MM.1S (cell line): Measurements from ENCODE around the gene PKD1L1.

Experiments
- DNase-seq: peaks from one replicate; pipeline ENCODE4 v3.0.0-alpha.2; 2015
- H2AFZ ChIP-seq: fragments of 300-600 bp; sonication (generic); 2 replicates; pipeline ENCODE4 v1.6.0; 2016; ENCODE audit warnings: antibody characterized with exemption, low read length
- H3F3A ChIP-seq: fragments of 300-600 bp; sonication (generic); 2 replicates; pipeline ENCODE4 v1.6.1; 2016; ENCODE audit warnings: mild to moderate bottlenecking, antibody characterized with exemption, low read length, moderate library complexity, mixed read lengths; ENCODE audit not compliant: insufficient read depth
- H3K27ac ChIP-seq: fragments of 300-600 bp; sonication (generic); 2 replicates; pipeline ENCODE4 v1.5.1; 2016; ENCODE audit warnings: mild to moderate bottlenecking, low read length
- H3K27me3 ChIP-seq: fragments of 300-600 bp; sonication (generic); replicated peaks from 2 replicates; pipeline ENCODE4 v1.6.0; 2016; ENCODE audit warnings: low read length; ENCODE audit not compliant: insufficient read depth
- H3K36me3 ChIP-seq: fragments of 300-600 bp; sonication (generic); replicated peaks from 2 replicates; pipeline ENCODE4 v1.6.1; 2016; ENCODE audit warnings: mild to moderate bottlenecking, low read length, mixed read lengths; ENCODE audit not compliant: insufficient read depth
- H3K4me1 ChIP-seq: fragments of 300-600 bp; sonication (generic); 2 replicates; pipeline ENCODE4 v1.6.1; 2016; ENCODE audit warnings: low read length, mixed read lengths
- H3K4me2 ChIP-seq: fragments of 300-600 bp; sonication (generic); 2 replicates; pipeline ENCODE4 v1.6.0; 2016; ENCODE audit warnings: low read depth, low read length
- H3K4me3 ChIP-seq: fragments of 300-600 bp; sonication (generic); 2 replicates; pipeline ENCODE4 v1.5.1; 2016; ENCODE audit warnings: low read length, mixed read lengths
- H3K79me2 ChIP-seq: fragments of 300-600 bp; sonication (generic); 2 replicates; pipeline ENCODE4 v1.6.1; 2016; ENCODE audit warnings: mixed run types, low read length, mixed read lengths
- H3K9ac ChIP-seq: fragments of 300-600 bp; sonication (generic); 2 replicates; pipeline ENCODE4 v1.6.1; 2016; ENCODE audit warnings: low read length, mixed read lengths
- H3K9me2 ChIP-seq: fragments of 300-600 bp; sonication (generic); replicated peaks from 2 replicates; pipeline ENCODE4 v1.6.1; 2016; ENCODE audit warnings: mild to moderate bottlenecking, low read length, mixed read lengths; ENCODE audit not compliant: insufficient read depth
- H3K9me3 ChIP-seq: fragments of 300-600 bp; sonication (generic); replicated peaks from 2 replicates; pipeline ENCODE4 v1.6.1; 2016; ENCODE audit warnings: mild to moderate bottlenecking, low read length, mixed read lengths; ENCODE audit not compliant: insufficient read depth
- H4K20me1 ChIP-seq: fragments of 300-600 bp; sonication (generic); 2 replicates; pipeline ENCODE4 v1.6.1; 2016; ENCODE audit warnings: mild to moderate bottlenecking, low read length, moderate library complexity, mixed read lengths; ENCODE audit not compliant: insufficient read depth
- EZH2 ChIP-seq: fragments of 300-600 bp; sonication (generic); optimal IDR thresholded peaks from 2 replicates; pipeline ENCODE3; 2017; ENCODE audit warnings: low read depth, mild to moderate bottlenecking, antibody characterized with exemption, low read length, mixed read lengths
- EZH2phosphoT487 ChIP-seq: fragments of 300-600 bp; sonication (generic); IDR thresholded peaks from 2 replicates; pipeline ENCODE4 v1.6.1; 2018; ENCODE audit warnings: antibody characterized with exemption, low read length
- TF ChIP-seq, protein P1 (sequence below): fragments of 300-600 bp; sonication (generic); IDR thresholded peaks from 2 replicates; pipeline ENCODE4 v1.5.1; 2016; ENCODE audit warnings: antibody characterized with exemption, low read length, mixed read lengths

Gene PKD1L1

GRCh38 chr7:47801423-47801822, 146.8 kb downstream of the PKD1L1 start:
- TF ChIP-seq, protein P1, sequence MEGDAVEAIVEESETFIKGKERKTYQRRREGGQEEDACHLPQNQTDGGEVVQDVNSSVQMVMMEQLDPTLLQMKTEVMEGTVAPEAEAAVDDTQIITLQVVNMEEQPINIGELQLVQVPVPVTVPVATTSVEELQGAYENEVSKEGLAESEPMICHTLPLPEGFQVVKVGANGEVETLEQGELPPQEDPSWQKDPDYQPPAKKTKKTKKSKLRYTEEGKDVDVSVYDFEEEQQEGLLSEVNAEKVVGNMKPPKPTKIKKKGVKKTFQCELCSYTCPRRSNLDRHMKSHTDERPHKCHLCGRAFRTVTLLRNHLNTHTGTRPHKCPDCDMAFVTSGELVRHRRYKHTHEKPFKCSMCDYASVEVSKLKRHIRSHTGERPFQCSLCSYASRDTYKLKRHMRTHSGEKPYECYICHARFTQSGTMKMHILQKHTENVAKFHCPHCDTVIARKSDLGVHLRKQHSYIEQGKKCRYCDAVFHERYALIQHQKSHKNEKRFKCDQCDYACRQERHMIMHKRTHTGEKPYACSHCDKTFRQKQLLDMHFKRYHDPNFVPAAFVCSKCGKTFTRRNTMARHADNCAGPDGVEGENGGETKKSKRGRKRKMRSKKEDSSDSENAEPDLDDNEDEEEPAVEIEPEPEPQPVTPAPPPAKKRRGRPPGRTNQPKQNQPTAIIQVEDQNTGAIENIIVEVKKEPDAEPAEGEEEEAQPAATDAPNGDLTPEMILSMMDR, result no peak
- TF ChIP-seq EZH2 (no peak), EZH2phosphoT487 (no peak)
- Histone ChIP-seq H3K27me3 (no peaks in the 10 kb centered on the region), H3K9me3 (no peaks in the 10 kb centered on the region), H3K4me1 (peaks cover under 1% of the 10 kb centered on the region; the same call in 1 of the 2 replicates), H4K20me1 (no peaks in the 10 kb centered on the region), H3K27ac (no peak overlapping the region), H3K9me2 (no peaks in the 10 kb centered on the region), H3K79me2 (no peaks in the 10 kb centered on the region), H3K9ac (no peak overlapping the region), H3K36me3 (no peaks in the 10 kb centered on the region), H3K4me2 (no peak overlapping the region), H3F3A (no peaks in the 10 kb centered on the region), H3K4me3 (no peak overlapping the region), H2AFZ (no peak overlapping the region)
- no peak for DNase-seq

DNA sequence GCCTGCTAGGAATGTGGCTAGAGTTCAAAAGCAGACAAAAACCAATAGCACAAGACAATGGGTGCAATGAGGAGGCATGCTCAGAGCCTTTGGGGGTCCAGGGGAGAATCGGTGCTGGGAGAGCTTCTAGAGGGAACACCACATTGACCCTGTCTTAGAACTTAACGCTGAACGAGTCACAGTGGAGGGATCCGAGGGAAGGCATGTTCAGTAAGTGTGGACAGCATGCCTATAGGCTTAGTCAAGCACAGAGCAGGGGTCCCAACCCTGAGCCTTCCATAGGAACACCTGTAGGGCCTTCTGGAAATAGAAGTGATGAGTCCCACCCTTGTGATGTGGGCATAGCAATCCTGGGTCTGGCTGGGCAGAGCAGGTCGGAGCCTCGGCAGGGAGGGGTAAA, 148.7 kb downstream of the PKD1L1 start:
- Histone ChIP-seq H3K27ac (no peak overlapping the region), H3K9me3 (no peaks in the 10 kb centered on the region), H3K9me2 (no peaks in the 10 kb centered on the region), H3K36me3 (no peaks in the 10 kb centered on the region), H4K20me1 (no peaks in the 10 kb centered on the region), H2AFZ (no peak overlapping the region), H3F3A (no peaks in the 10 kb centered on the region), H3K9ac (no peak overlapping the region), H3K4me2 (no peak overlapping the region), H3K4me3 (no peak overlapping the region), H3K4me1 (peaks cover 11% of the 10 kb centered on the region), H3K27me3 (no peaks in the 10 kb centered on the region), H3K79me2 (no peaks in the 10 kb centered on the region)
- no peak for DNase-seq
- TF ChIP-seq, protein P1, result no peak
- TF ChIP-seq EZH2phosphoT487 (no peak), EZH2 (no peak)

DNA sequence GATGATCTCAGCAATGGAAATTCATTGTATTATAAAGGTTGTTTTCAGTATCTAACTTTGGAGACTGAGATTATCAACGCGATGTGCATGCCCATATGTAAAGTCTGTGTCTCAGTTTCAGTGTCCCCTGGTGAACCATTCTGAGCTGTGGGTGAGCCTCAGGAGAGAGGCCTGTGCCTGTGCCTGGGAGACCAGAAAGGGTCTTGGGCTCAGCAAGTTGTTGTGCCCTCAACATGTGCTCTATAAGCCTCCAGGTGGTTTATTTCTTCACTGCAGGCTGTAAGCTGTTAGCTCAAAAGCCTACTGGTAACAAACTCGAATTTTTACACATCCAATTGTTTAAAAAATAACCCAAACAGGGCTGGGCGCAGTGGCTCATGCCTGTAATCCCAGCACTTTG, 151.9 kb downstream of the PKD1L1 start:
- Histone ChIP-seq H3K9ac (no peak overlapping the region), H2AFZ (no peak overlapping the region), H3K4me2 (no peak overlapping the region), H3K9me3 (no peaks in the 10 kb centered on the region), H3K27me3 (no peaks in the 10 kb centered on the region), H3K79me2 (no peaks in the 10 kb centered on the region), H3K4me1 (peaks cover 11% of the 10 kb centered on the region), H3K4me3 (no peak overlapping the region), H3K36me3 (no peaks in the 10 kb centered on the region), H4K20me1 (no peaks in the 10 kb centered on the region), H3F3A (no peaks in the 10 kb centered on the region), H3K27ac (no peak overlapping the region), H3K9me2 (no peaks in the 10 kb centered on the region)
- peak; percentile 17 for DNase-seq
- TF ChIP-seq EZH2phosphoT487, result no peak
- TF ChIP-seq, protein P1, result peak; percentile 15; the same call in 1 of the 2 replicates
